GM19023 (cell line): ENCODE results near the gene LSM12.

Experiments
- ATAC-seq: cut with Tn5 transposase; IDR thresholded peaks from one replicate; pipeline ENCODE4 v1.9.1; 2021; ENCODE audit warnings: mild to moderate bottlenecking, moderate library complexity; ENCODE audit not compliant: unreplicated experiment

The LSM12 gene

GRCh38 chr17:44095647-44096496 lies 29.4 kb upstream of the LSM12 start:
- ATAC-seq = no peak

DNA sequence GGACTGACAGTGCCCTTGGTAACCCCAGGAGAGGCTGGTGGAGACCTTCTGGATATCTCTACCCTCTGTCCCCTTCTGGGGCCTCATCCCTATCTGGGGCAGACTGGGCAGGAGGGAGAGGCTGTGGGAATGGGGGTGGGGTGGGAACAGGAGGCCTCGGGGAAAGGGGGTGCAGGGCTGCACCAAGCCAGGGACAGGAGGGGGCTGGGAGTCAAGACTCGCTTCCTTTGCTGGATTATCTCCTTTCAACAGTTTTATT lies 28.8 kb upstream of the LSM12 start:
- no peak for ATAC-seq

DNA sequence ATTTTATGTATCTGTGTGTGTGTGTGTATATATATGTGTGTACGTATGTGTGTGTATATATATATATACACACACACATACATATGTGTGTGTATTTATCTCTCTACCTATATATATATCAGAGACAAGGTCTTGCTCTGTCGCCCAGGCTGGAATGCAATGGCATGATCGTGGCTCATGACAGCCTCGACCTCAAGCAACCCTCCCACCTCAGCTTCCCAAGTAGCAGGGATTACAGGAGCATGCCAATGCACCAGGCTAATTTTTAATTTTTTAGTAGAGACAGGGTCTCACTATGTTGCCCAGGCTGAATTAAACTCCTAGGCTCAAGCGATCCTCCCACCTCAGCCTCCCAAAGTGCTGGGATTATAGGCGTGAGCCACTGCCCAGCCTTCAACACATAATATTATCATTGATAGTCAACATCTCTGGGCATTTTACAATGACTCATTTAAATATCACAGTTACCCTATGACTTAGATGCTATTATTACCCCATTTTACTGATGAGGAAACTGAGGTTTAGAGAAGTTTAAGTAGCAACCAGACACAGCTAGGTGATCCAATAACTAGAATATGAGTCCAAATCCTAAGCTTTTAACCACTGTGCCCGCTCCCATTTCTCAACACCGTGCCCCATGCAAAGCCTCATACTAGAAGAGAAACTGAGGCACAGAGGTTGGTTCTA lies 28.4 kb upstream of the LSM12 start:
- ATAC-seq = no peak

DNA sequence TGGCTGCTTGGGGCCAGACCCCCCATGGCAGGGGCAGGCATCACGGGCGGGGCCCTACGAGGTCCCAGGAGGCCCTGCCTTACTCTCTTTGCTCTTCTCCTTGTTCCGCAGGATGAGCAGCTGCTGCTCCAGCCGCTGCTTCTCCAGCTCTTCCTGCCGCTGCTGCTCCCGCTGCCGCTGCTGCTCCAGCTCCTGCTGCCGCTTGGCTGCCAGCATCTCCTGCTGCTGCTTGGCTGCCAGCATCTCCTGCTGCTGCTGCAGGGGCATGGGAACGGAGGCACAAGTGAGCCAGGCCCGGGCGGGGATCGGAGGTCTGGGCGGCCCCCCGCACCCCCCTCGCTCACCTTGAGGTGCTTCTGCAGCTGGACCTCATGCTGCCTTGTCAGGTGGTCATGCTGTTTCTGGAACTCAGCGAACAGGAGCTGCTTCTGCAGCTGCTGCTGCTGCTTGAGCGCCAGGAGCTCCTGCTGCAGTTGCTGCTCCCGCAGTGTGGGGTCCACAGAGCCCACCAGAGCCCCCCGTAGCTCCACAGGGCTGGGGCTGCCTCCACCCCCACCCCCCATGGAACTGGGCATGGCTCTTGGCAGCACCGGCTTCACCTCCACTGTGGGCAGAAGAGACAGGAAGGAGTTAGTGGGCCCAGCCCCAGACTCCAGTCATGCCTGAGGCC lies 26.9 kb upstream of the LSM12 start:
- no peak for ATAC-seq

DNA sequence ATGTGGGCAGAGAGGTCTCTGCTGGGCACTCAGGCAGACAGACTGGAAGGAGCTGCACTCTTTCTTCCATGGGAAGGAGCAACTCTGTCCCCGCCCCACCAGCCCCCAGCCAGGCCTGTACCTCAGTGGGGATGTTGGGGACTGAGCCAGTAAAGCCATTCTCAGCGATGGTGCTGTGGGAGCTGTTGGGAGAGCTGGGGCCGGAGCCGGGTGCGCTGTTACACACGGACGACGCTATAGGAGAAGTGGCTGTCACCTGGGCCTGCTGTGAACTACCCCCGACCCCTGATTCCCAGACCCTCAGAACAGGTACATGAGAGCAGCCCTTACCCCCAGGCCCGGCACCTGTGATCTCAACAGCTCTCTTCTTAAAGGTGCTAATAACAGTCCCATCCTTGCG lies 25.6 kb upstream of the LSM12 start:
- no peak for ATAC-seq

DNA sequence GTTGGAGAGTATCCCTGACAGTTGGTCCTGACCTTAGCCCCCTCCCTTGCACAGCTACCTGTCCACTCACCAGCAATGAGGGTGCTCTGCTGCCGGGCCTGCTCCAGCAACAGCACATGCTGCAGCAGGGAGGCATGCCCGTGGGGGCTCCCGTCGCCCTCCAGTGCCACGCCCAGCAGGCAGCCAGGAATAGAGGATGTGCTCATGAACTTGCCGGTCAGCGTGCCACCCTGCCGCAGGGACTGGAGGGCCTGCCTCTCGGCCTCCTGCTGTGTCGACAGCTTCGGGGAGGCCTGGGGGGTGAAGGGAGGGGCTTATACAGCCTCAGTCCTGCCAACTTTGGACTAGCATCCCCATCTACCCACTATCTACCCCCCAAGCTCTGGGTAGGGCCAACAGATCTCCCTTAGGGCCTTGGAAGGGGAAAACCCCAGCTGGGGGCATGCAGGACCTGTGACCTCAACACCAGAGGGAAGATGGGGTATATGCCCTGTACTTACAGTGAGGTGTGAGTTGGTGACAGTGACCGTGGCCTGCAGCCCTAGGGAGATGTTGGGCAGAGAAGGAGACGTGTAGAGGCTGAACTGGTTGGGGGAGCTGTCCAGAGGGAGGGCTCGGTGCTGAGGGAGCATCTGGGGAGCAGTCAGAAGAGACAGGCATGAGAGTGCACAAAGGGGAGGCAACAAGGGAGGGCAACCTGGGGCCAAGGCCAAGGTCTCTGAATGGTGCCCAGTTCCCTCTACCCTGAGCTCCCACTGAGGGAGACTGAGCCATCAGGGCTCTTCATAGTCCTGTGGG lies 24.9 kb upstream of the LSM12 start:
- ATAC-seq = no peak

GRCh38 chr17:44088254-44088653 lies 21.8 kb upstream of the LSM12 start:
- ATAC-seq = no peak

- ATAC-seq = no peak
Measured at GRCh38 chr17:44087319-44087718, 20.8 kb upstream of the LSM12 start.

GRCh38 chr17:44086364-44087311 lies 20.2 kb upstream of the LSM12 start:
- no peak for ATAC-seq

DNA sequence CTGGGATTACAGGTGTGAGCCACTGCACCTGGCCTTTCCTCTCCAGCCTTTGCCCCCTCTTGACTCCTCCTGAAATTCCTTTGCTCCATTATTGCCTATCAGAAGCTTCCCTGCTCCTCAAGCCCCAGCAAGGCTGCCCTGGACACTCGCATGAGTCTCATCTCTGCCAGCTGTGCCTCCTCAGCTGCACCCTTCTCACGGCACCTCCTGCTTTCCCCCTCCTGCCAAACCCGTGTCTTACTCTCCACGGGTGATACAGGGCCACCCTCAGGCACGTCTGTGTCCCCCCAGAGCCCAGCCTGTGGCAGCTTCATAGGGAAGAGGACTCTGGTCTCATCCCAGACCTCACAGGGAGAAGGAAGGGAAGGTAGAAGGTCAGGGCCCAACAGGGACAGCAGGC lies 19.4 kb upstream of the LSM12 start:
- no peak for ATAC-seq

GRCh38 chr17:44084921-44085320 lies 18.4 kb upstream of the LSM12 start:
- ATAC-seq = no peak

DNA sequence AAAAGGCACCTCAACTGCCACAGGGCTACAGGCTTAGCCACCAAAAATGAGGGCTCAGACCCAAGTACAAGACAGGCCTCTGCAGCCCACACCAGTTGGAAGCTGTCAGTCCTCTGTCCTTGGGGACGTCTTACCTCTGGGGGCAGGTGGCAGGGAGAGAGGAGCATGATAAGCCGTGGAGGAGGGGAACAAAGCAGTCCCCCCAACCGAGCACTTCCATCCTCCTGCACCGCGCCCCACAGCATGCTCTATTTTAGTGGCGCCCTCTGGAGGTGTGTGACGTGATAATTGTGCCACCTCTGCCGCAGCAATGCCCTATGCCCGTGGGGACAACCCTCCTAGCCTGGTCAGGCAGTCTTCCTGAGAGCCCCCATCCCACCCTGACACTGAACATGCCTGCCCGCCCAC lies 17.7 kb upstream of the LSM12 start:
- ATAC-seq = no peak

DNA sequence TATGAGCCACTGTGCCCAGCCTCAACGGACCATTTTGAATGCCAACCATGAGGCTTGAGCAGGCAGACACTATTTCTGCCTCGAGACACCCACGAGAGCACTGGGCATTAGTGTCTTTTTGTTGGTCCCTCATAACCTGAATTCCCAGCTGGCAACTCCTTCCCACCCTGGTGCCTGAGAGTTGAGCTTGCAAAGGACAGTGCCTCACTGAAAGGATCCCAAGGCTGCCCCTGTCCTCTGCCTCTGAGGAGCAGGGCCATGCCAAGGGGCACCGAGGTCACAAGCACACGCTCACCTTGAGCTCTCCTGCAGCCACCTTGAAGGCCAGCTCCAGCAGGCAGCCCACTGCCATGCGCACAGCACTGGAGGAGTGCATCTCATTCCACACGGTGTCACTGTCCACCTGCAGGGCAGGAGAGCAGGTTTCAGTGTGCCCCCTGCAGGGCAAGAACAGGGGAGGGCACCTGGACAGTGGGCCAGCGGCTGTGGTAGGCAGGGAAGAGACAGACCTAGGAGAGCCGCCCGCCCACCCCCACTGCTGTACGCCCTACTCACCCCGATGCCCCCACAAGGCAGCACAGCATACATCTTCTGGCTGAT lies 16.9 kb upstream of the LSM12 start:
- no peak for ATAC-seq

GRCh38 chr17:44082256-44082927 lies 15.9 kb upstream of the LSM12 start:
- ATAC-seq = no peak

DNA sequence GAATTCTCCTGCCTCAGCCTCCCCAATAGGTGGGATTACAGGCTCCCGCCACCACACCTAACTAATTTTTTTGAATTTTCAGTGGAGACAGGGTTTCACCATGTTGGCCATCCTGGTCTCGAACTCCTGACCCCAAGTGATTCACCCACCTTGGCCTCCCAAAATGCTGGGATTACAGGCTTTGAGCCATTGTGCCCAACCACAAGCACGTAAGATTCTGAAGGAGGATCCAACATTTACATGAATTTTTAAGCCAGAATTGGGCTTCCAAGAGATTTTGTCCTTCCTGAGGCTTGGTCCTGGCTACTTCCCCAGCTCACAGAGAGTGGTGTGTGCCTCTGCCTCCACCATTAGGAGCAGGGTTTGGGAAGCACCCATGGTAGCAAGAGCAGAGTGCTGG lies 15.2 kb upstream of the LSM12 start:
- no peak for ATAC-seq

GRCh38 chr17:44079877-44080821 lies 13.7 kb upstream of the LSM12 start:
- no peak for ATAC-seq

- ATAC-seq = no peak
Measured at GRCh38 chr17:44078412-44078811, 11.9 kb upstream of the LSM12 start.

- no peak for ATAC-seq
Measured at GRCh38 chr17:44077595-44077909, 11.1 kb upstream of the LSM12 start.
